K562 (cell line): Measurements from ENCODE around the gene INTS4. TPM values are rescaled to one million over a fixed set of nuclear protein-coding genes. Genes with fewer than 3 reads are reported as not detected.
A peak's percentile ranks its signal among the peaks of the same experiment; 100 is the strongest.

Experiments
- ESRRB ChIP-seq: fragments of 250-450 bp; sonication (Bioruptor Pico); IDR thresholded peaks from 2 replicates; pipeline ENCODE4 v1.5.0; 2020; ENCODE audit warnings: mild to moderate bottlenecking, moderate library complexity, borderline replicate concordance
- FIP1L1 ChIP-seq: fragments of 200-400 bp; formaldehyde crosslinking; IDR thresholded peaks from 2 replicates; pipeline ENCODE4 v1.6.1; 2018; ENCODE audit warnings: mild to moderate bottlenecking, low read depth, low read length; ENCODE audit not compliant: poor library complexity, severe bottlenecking
- IRF9 ChIP-seq: fragments of 450-650 bp; IDR thresholded peaks from 2 replicates; pipeline ENCODE4 v1.6.1; 2016; ENCODE audit warnings: missing biosample characterization, missing genetic modification characterization
- LCOR ChIP-seq: sonication (generic); formaldehyde crosslinking; IDR thresholded peaks from 2 replicates; pipeline ENCODE4 v1.8.0; 2022; ENCODE audit warnings: mild to moderate bottlenecking, missing genetic modification reagents
- MEIS2 ChIP-seq: fragments of 450-650 bp; IDR thresholded peaks from 2 replicates; pipeline ENCODE4 v1.6.1; 2014; ENCODE audit warnings: mild to moderate bottlenecking; ENCODE audit not compliant: partially characterized antibody
- NR0B1 ChIP-seq: fragments of 450-650 bp; IDR thresholded peaks from one replicate; pipeline ENCODE4 v1.6.1; 2018; ENCODE audit warnings: mild to moderate bottlenecking, moderate library complexity; ENCODE audit not compliant: partially characterized antibody
- RFX5 ChIP-seq: IDR thresholded peaks from 2 replicates; pipeline ENCODE4 v1.6.1; 2011; ENCODE audit warnings: low read depth, mild to moderate bottlenecking, improper control_type of control experiment, low read length
- SMARCA4 ChIP-seq: fragments of 450-650 bp; IDR thresholded peaks from 2 replicates; pipeline ENCODE4 v1.6.1; 2016
- SP1 ChIP-seq: sonication (generic); formaldehyde crosslinking; IDR thresholded peaks from 2 replicates; pipeline ENCODE4 v1.8.1; 2022; ENCODE audit warnings: mild to moderate bottlenecking, missing genetic modification reagents
- TCFL5 ChIP-seq: fragments of 250-450 bp; sonication (Bioruptor Pico); conservative IDR thresholded peaks from 2 replicates; pipeline ENCODE4 v1.6.1; 2021; ENCODE audit warnings: mild to moderate bottlenecking, moderate library complexity, matching md5 sums
- TEAD2 ChIP-seq: fragments of 450-650 bp; IDR thresholded peaks from 2 replicates; pipeline ENCODE4 v1.6.1; 2016; ENCODE audit warnings: missing genetic modification characterization, control low read depth, missing compliant biosample characterization
- ZBTB11 ChIP-seq, 3 experiments: fragments of 200-800 bp in 1 of 3; fragments of 250-450 bp in 1 of 3; fragments of 450-650 bp in 1 of 3; sonication (Bioruptor Pico) in 1 of 3; sonication (Bioruptor generic) in 1 of 3; formaldehyde crosslinking in 1 of 3; IDR thresholded peaks; 2 replicates each; pipeline versions ENCODE4 v1.6.1 to v1.8.0; 2016 to 2022; ENCODE audit warnings: mild to moderate bottlenecking in 2 of 3, missing genetic modification characterization in 2 of 3, missing compliant biosample characterization in 1 of 3, moderate library complexity in 1 of 3
- ZFPM2 ChIP-seq: fragments of 250-450 bp; sonication (Bioruptor Pico); IDR thresholded peaks from 2 replicates; pipeline ENCODE4 v1.5.1; 2022; ENCODE audit warnings: mild to moderate bottlenecking
- ZNF592 ChIP-seq: fragments of 450-650 bp; IDR thresholded peaks from 2 replicates; pipeline ENCODE4 v1.6.1; 2017; ENCODE audit warnings: antibody characterized with exemption, mild to moderate bottlenecking
- ZNF785 ChIP-seq: fragments of 250-450 bp; sonication (Bioruptor Pico); IDR thresholded peaks from 2 replicates; pipeline ENCODE4 v1.4.0; 2020; ENCODE audit warnings: mild to moderate bottlenecking
- polyA plus RNA-seq, 8 experiments: library from polyadenylated mRNA; depleted of rRNA in 4 of 8; stranded (reverse) in 5 of 8; unstranded in 3 of 8; fragments of >200 nt; fragmentation: Nextera tagmentation in 2 of 8; fragmentation: Illumina TruSeq in 1 of 8; extraction: Ambion mirVana in 2 of 8; extraction: Trizol in 1 of 8; gene quantifications; 2 replicates each; pipeline versions ENCODE4 v1.2.1 to v1.2.3, GENCODE V29; 2011 to 2014; ENCODE audit warnings: inconsistent platforms in 1 of 8, missing spikeins in 1 of 8
- total RNA-seq, 7 experiments: library from RNA; depleted of rRNA in 6 of 7; stranded (reverse); fragments of >200 nt in 6 of 7; fragmentation: Illumina TruSeq in 2 of 7; extraction: Trizol in 2 of 7; gene quantifications; 2 replicates each; pipeline versions ENCODE4 v1.2.1 to v1.2.3, GENCODE V29; 2011 to 2021; ENCODE audit warnings: low replicate concordance in 1 of 7

INTS4 gene
- total and polyA plus RNA-seq, 9 of the 15 experiments (the other 6 are each of a cell fraction or from before 2014, with no cell fraction given) = 28.4 to 53.4 (median 44.5) TPM

GRCh38 chr11:77994434-77995362 is at the start of gene INTS4 (continued):
- TF ChIP-seq NR0B1 (no peak), IRF9 (tag) (no peak), ZFPM2 (CRISPR knock-in tag) (no peak), TEAD2 (no peak), FIP1L1 (no peak), LCOR (CRISPR knock-in tag) (peak; percentile 99), ZNF785 (CRISPR knock-in tag) (no peak), TCFL5 (CRISPR knock-in tag) (no peak), ZNF592 (peak; percentile 97), RFX5 (no peak; the same call in 1 of the 2 replicates), MEIS2 (no peak), ZBTB11 (CRISPR knock-in tag; IDR thresholded peaks at IDR 0.05) (peak; percentile 78 to 97 (median 82); a peak in 5 of 6 replicates), ESRRB (no peak), SP1 (peak; percentile 92), SMARCA4 (0 out of 2 replicates have a peak, but pooled peaks have one; percentile 8)
